ENCODE measurements around the gene ERCC4.

The ERCC4 gene

DNA sequence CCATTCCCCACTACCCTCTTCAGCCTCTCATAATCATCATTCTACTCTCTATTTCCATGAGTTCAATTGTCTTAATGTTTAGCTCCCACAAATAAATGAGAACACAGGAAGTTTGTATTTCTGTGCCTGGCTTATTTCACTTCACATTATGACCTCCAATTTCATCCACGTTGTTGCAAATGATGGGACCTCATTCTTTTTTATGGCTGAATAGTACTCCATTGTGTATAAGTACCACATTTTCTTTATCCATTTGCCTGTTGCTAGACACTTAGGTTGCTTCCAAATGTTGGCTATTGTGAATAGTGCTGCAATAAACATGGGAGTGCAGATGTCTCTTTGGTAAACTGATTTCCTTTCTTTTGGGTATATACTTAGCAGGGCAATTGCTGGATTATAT lies 42.3 kb downstream of the ERCC4 start:
- TF ChIP-seq CTCF (IDR thresholded peaks at IDR 0.05): no peak

DNA sequence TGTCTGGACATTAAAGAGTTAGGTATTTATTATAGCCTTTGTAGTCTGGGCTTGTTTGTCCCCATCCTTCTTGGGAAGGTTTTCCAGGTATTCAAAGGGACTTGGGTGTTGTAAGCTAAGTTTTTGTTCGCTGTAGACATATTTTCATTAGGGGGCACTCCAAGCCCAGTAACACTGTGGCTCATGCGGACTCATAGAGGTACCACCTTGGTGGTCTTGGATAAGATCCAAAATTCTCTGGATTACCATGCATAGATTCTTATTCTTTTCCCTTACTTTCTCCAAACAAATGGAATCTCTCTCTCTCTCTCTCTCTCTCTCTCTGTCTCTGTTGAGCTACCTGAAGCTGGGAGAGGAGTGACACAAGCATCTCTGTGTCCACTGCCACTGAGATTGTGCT lies 48.9 kb downstream of the ERCC4 start:
- TF ChIP-seq CTCF (IDR thresholded peaks at IDR 0.05): no peak

DNA sequence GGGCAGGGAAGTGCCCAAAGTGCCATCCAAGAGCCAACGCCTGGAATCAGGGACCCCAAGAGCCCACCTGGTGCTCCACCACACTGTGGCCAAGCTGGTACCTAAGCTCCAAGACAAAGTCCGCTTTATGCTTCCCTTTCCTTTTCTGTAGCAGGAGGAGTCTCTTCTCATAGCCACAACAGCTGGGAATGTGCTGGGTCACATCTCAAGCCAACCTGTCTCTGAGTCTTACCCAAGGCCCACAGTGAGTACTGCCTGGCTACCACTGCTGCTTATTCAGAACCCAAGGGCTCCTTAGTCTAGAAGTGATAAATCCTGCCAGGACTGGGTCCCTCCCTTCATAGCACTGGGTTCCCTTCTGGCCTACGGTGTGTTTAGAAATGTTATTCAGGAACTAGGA lies 49.8 kb downstream of the ERCC4 start:
- no peak for TF ChIP-seq CTCF (IDR thresholded peaks at IDR 0.05)

- TF ChIP-seq CTCF (IDR thresholded peaks at IDR 0.05): no peak
Measured at GRCh38 chr16:13970708-13971422, 50.9 kb downstream of the ERCC4 start.

- no peak for TF ChIP-seq CTCF (IDR thresholded peaks at IDR 0.05)
Measured at GRCh38 chr16:13973321-13974023, 53.5 kb downstream of the ERCC4 start.

DNA sequence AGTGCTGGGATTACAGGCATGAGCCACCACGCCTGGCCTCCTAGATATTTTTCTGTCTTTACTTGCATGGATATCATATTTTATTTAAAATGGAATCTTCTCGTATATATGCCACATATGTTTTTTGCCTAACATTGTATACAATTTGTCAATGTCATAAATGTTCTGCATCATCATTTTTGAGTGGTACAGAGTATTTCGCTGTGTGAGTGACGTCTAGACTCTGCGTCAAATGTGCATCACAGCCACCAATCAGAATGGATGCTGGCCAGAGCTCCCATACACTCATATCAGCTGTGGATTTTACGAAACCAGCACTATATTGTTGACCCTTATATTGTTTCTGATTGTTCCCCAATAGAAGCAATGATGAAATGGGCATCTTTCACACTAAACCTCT lies 57.2 kb downstream of the ERCC4 start:
- no peak for TF ChIP-seq CTCF (IDR thresholded peaks at IDR 0.05)

DNA sequence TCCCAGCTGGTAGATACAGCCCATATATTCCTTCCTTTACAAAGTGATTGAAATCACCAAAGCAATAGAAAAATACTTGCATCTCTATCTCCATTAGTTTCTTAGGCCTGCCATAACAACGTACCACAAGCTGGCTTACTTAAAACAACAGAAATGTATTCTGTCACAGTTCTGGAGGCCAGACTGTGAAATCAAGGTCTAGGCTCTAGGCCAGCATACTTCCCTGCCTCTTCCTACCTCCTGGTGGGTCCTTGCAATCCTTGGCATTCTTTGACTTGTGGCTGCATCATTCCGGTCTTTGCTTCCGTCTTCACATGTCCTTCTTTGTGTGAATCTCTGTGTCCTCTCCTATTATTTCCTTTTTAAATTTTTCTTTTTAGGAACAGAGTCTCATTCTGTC lies 62.5 kb downstream of the ERCC4 start:
- no peak for TF ChIP-seq CTCF (IDR thresholded peaks at IDR 0.05)
